GM13977 (cell line): ENCODE results near the gene C3orf80.

Experiments used
- DNase-seq: peaks from one replicate; pipeline ENCODE4 v3.0.0; 2012; ENCODE audit warnings: low spot score
- CTCF ChIP-seq: IDR thresholded peaks from 2 replicates; pipeline ENCODE4 v1.5.1; 2012; ENCODE audit warnings: mild to moderate bottlenecking, control low read depth; ENCODE audit not compliant: insufficient read depth; ENCODE audit errors: extremely low read depth, missing control alignments
- in situ Hi-C: fragments of 300-500 bp; cut with MboI; formaldehyde crosslinking; loops from one replicate; pipeline ENCODE4 v1.12.0; 2022; ENCODE audit warnings: low sequenced_read_pairs, low pct_unique_long_range_greater_than_20kb, mixed read lengths, inconsistent platforms; ENCODE audit not compliant: unreplicated experiment

The C3orf80 gene

GRCh38 chr3:160253298-160253697 is 28.1 kb downstream of the C3orf80 start:
- no peak for DNase-seq
- in situ Hi-C loops, result no loop called here
- no peak for TF ChIP-seq CTCF

GRCh38 chr3:160257606-160258005 is 32.4 kb downstream of the C3orf80 start:
- in situ Hi-C loops, result no loop called here
- DNase-seq, result no peak
- TF ChIP-seq CTCF, result no peak

- TF ChIP-seq CTCF, result no peak
- no peak for DNase-seq
- in situ Hi-C loops, result no loop called here
Observed at GRCh38 chr3:160259589-160259988, 34.4 kb downstream of the C3orf80 start.

GRCh38 chr3:160260587-160261270 is 35.5 kb downstream of the C3orf80 start:
- in situ Hi-C loops, result no loop called here
- DNase-seq, result no peak
- TF ChIP-seq CTCF, result no peak

- no peak for DNase-seq
- in situ Hi-C loops, result no loop called here
- TF ChIP-seq CTCF, result no peak
Observed at GRCh38 chr3:160265088-160265487, 39.9 kb downstream of the C3orf80 start.
